GM23338 (cell line): ENCODE results near the gene LNPEP. TPM values are rescaled to one million over a fixed set of nuclear protein-coding genes. Genes with fewer than 3 reads are reported as not detected.
A peak's percentile ranks its signal among the peaks of the same experiment; 100 is the strongest.

Source experiments
- ATAC-seq: fragments of 200-7000 bp; cut with Tn5 transposase; 3 replicates; pipeline ENCODE4 v1.9.1; 2020
- DNase-seq: peaks from one replicate; pipeline ENCODE4 v3.0.0-alpha.2; 2015; ENCODE audit warnings: low spot score
- H2AFZ ChIP-seq: fragments of 200-600 bp; sonication (generic); 2 replicates; pipeline ENCODE4 v1.8.0; 2016; ENCODE audit warnings: antibody characterized with exemption, mild to moderate bottlenecking, moderate library complexity
- H3F3A ChIP-seq: fragments of 200-600 bp; sonication (generic); replicated peaks from 2 replicates; pipeline ENCODE4 v1.8.0; 2017; ENCODE audit warnings: antibody characterized with exemption, mixed run types, low read depth
- H3K27ac ChIP-seq: fragments of 200-600 bp; sonication (generic); 2 replicates; pipeline ENCODE4 v1.6.1; 2016; ENCODE audit warnings: low read depth
- H3K27me3 ChIP-seq: fragments of 200-600 bp; sonication (generic); 2 replicates; pipeline ENCODE4 v1.8.0; 2016; ENCODE audit warnings: mild to moderate bottlenecking, mixed run types, moderate library complexity; ENCODE audit not compliant: insufficient read depth
- H3K36me3 ChIP-seq: fragments of 200-600 bp; sonication (generic); 2 replicates; pipeline ENCODE4 v1.8.0; 2016; ENCODE audit warnings: mild to moderate bottlenecking; ENCODE audit not compliant: insufficient read depth
- H3K4me1 ChIP-seq: fragments of 200-600 bp; sonication (generic); 2 replicates; pipeline ENCODE4 v1.8.0; 2016; ENCODE audit warnings: mild to moderate bottlenecking, moderate library complexity; ENCODE audit not compliant: insufficient read depth
- H3K4me2 ChIP-seq: fragments of 200-600 bp; sonication (generic); 2 replicates; pipeline ENCODE4 v1.7.1; 2017; ENCODE audit warnings: mixed run types
- H3K4me3 ChIP-seq: fragments of 200-600 bp; sonication (generic); 2 replicates; pipeline ENCODE4 v1.6.1; 2016; ENCODE audit warnings: mixed run types
- H3K79me2 ChIP-seq: fragments of 200-600 bp; sonication (generic); replicated peaks from 2 replicates; pipeline ENCODE4 v1.8.0; 2017; ENCODE audit warnings: mild to moderate bottlenecking; ENCODE audit not compliant: insufficient read depth
- H3K9me2 ChIP-seq: fragments of 200-600 bp; sonication (generic); 2 replicates; pipeline ENCODE4 v1.8.0; 2017; ENCODE audit not compliant: insufficient read depth
- H4K20me1 ChIP-seq: fragments of 200-600 bp; sonication (generic); replicated peaks from 2 replicates; pipeline ENCODE4 v1.8.0; 2017; ENCODE audit warnings: mild to moderate bottlenecking; ENCODE audit not compliant: insufficient read depth
- H3K27ac Mint-ChIP-seq: 2 replicates; pipeline ENCODE4 v1.8.0; 2020; ENCODE audit warnings: inconsistent platforms, mild to moderate bottlenecking, moderate library complexity, mixed read lengths
- H3K27me3 Mint-ChIP-seq: 3 replicates; pipeline ENCODE4 v1.8.0; 2022; ENCODE audit warnings: low read depth, mild to moderate bottlenecking, moderate library complexity, mixed read lengths, inconsistent platforms; ENCODE audit not compliant: insufficient read depth, poor library complexity
- H3K36me3 Mint-ChIP-seq: 3 replicates; pipeline ENCODE4 v1.8.0; 2021; ENCODE audit warnings: low read depth, mild to moderate bottlenecking, inconsistent platforms, moderate library complexity, mixed read lengths
- H3K4me1 Mint-ChIP-seq: 3 replicates; pipeline ENCODE4 v1.8.0; 2020; ENCODE audit warnings: mild to moderate bottlenecking, inconsistent platforms, mixed read lengths
- H3K4me3 Mint-ChIP-seq: 3 replicates; pipeline ENCODE4 v1.8.0; 2021; ENCODE audit warnings: moderate library complexity, mild to moderate bottlenecking, inconsistent platforms, mixed read lengths
- H3K9me3 Mint-ChIP-seq: 3 replicates; pipeline ENCODE4 v1.8.0; 2020; ENCODE audit warnings: moderate library complexity, mild to moderate bottlenecking, inconsistent platforms, mixed read lengths
- CREB1 ChIP-seq: fragments of 250-450 bp; sonication (Bioruptor Pico); IDR thresholded peaks from 2 replicates; pipeline ENCODE4 v1.5.0; 2020; ENCODE audit warnings: low read depth, mild to moderate bottlenecking, moderate library complexity
- ETS1 ChIP-seq: IDR thresholded peaks from 2 replicates; pipeline ENCODE4 v1.6.1; 2016; ENCODE audit warnings: antibody characterized with exemption
- EZH2 ChIP-seq: fragments of 200-600 bp; sonication (generic); IDR thresholded peaks from one replicate; pipeline ENCODE4 v1.8.0; 2017; ENCODE audit warnings: antibody characterized with exemption, mild to moderate bottlenecking, low read depth; ENCODE audit not compliant: unreplicated experiment
- EZH2phosphoT487 ChIP-seq: fragments of 200-600 bp; sonication (generic); IDR thresholded peaks from one replicate; pipeline ENCODE4 v1.8.1; 2018; ENCODE audit warnings: antibody characterized with exemption; ENCODE audit not compliant: unreplicated experiment
- JUNB ChIP-seq: IDR thresholded peaks from one replicate; pipeline ENCODE4 v1.6.1; 2016; ENCODE audit warnings: antibody characterized with exemption; ENCODE audit not compliant: unreplicated experiment
- NANOG ChIP-seq: IDR thresholded peaks from 2 replicates; pipeline ENCODE4 v1.6.1; 2016; ENCODE audit warnings: antibody characterized with exemption, borderline replicate concordance
- POLR2AphosphoS5 ChIP-seq: IDR thresholded peaks from 2 replicates; pipeline ENCODE4 v1.6.1; 2016; ENCODE audit warnings: antibody characterized with exemption, low read depth
- STAT1 ChIP-seq: IDR thresholded peaks from one replicate; pipeline ENCODE4 v1.6.1; 2016; ENCODE audit warnings: antibody characterized with exemption; ENCODE audit not compliant: unreplicated experiment
- ZNF114 ChIP-seq: fragments of 250-450 bp; sonication (Bioruptor Pico); IDR thresholded peaks from 2 replicates; pipeline ENCODE4 v1.5.0; 2020; ENCODE audit warnings: mild to moderate bottlenecking, moderate library complexity
- ZNF331 ChIP-seq: fragments of 250-450 bp; sonication (Bioruptor Pico); IDR thresholded peaks from 2 replicates; pipeline ENCODE4 v1.5.0; 2020; ENCODE audit warnings: low read depth, mild to moderate bottlenecking, moderate library complexity
- polyA plus RNA-seq: library from polyadenylated mRNA; unstranded; fragments of >200 nt; fragmentation: Nextera tagmentation; extraction: Ambion mirVana; gene quantifications from 2 replicates; pipeline ENCODE4 v1.2.1, GENCODE V29; 2016
- total RNA-seq: library from RNA; depleted of rRNA; stranded (reverse); fragments of >200 nt; shearing (Covaris generic); gene quantifications from 2 replicates; pipeline ENCODE4 v1.2.3, GENCODE V29; 2014
- TF ChIP-seq, protein P1 (sequence below), 2 experiments: fragments of 200-600 bp in 1 of 2; sonication (generic) in 1 of 2; conservative IDR thresholded peaks; 2 replicates each; pipeline versions ENCODE4 v1.5.1 to v1.6.1; 2016 to 2017; ENCODE audit warnings: antibody characterized with exemption in 2 of 2, low read depth in 2 of 2, mild to moderate bottlenecking in 2 of 2, moderate library complexity in 1 of 2
- TF ChIP-seq, protein P2 (sequence below): IDR thresholded peaks from one replicate; pipeline ENCODE4 v1.6.1; 2018; ENCODE audit warnings: antibody characterized with exemption; ENCODE audit not compliant: unreplicated experiment
- TF ChIP-seq, protein P3 (sequence below): fragments of 250-450 bp; sonication (Bioruptor Pico); IDR thresholded peaks from 2 replicates; pipeline ENCODE4 v1.5.0; 2020; ENCODE audit warnings: mild to moderate bottlenecking, moderate library complexity

Gene LNPEP
- total and polyA plus RNA-seq, 2 experiments from 2014 or later = 1.2 to 8.3 TPM

DNA sequence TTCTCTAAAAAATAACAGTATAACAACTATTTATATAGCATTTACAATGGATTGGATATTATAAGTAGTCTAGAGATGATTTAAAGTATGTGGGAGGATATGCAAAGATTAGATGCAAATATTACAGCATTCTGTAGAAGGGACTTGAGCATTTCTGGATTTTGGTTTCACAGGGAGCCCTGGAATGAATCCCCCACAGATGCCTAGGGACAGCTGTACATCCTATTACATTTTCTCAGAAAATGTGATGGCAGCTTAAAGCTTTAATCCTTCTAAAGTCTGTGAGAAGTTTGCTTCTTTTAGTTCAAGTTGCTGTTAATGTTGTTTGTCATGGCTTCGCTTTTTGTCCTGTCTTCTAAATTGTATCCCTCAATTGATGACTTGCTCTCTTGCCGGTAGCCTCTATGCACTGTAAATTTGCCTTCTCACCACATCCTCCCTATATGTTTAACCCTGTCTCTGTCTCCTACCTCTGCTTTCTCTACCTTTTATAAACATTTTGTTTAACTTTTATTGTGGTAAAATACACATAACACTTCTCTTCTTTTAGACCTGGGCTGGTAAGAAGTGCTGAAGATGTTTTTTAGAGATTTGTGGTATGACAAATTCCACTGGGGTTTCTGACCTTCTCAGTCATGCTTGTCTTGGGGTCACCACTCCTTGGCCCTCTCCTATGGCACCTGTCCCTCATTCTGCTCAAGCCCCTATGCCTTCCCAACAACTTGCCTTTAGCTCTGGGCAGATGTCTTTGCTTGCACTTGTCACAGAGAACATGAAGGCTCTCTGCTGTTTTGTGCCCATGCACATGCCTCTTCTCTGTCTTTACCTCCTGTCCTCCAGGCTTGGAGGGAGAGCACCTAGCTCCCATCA lies 37.9 kb downstream of the LNPEP start:
- Mint-ChIP-seq H3K9me3 (no peaks in the 10 kb centered on the region), H3K27ac (peak overlapping the region; percentile 8; the same call in 1 of the 2 replicates), H3K27me3 (no peaks in the 10 kb centered on the region)

More for the DNA sequence above, 37.9 kb downstream of the LNPEP start:
- Histone ChIP-seq H3K4me1 (no peaks in the 10 kb centered on the region), H3K9me2 (no peaks in the 10 kb centered on the region), H3K4me2 (no peak overlapping the region), H3K27me3 (no peaks in the 10 kb centered on the region), H4K20me1 (no peaks in the 10 kb centered on the region; the same call in 1 of the 2 replicates), H3F3A (no peaks in the 10 kb centered on the region), H3K4me3 (no peak overlapping the region), H3K36me3 (no peaks in the 10 kb centered on the region), H3K79me2 (no peaks in the 10 kb centered on the region), H2AFZ (no peak overlapping the region), H3K27ac (no peak overlapping the region)
- TF ChIP-seq ETS1 (no peak), EZH2phosphoT487 (no peak), JUNB (no peak), CREB1 (CRISPR knock-in tag) (no peak), STAT1 (no peak), ZNF114 (CRISPR knock-in tag) (no peak), ZNF331 (CRISPR knock-in tag) (no peak), POLR2AphosphoS5 (no peak), NANOG (no peak), EZH2 (no peak)
- TF ChIP-seq, protein P1, sequence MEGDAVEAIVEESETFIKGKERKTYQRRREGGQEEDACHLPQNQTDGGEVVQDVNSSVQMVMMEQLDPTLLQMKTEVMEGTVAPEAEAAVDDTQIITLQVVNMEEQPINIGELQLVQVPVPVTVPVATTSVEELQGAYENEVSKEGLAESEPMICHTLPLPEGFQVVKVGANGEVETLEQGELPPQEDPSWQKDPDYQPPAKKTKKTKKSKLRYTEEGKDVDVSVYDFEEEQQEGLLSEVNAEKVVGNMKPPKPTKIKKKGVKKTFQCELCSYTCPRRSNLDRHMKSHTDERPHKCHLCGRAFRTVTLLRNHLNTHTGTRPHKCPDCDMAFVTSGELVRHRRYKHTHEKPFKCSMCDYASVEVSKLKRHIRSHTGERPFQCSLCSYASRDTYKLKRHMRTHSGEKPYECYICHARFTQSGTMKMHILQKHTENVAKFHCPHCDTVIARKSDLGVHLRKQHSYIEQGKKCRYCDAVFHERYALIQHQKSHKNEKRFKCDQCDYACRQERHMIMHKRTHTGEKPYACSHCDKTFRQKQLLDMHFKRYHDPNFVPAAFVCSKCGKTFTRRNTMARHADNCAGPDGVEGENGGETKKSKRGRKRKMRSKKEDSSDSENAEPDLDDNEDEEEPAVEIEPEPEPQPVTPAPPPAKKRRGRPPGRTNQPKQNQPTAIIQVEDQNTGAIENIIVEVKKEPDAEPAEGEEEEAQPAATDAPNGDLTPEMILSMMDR (conservative IDR thresholded peaks at IDR 0.05; ENCODE audit: low read depth in 2 of 2) = no peak
- TF ChIP-seq, protein P2, sequence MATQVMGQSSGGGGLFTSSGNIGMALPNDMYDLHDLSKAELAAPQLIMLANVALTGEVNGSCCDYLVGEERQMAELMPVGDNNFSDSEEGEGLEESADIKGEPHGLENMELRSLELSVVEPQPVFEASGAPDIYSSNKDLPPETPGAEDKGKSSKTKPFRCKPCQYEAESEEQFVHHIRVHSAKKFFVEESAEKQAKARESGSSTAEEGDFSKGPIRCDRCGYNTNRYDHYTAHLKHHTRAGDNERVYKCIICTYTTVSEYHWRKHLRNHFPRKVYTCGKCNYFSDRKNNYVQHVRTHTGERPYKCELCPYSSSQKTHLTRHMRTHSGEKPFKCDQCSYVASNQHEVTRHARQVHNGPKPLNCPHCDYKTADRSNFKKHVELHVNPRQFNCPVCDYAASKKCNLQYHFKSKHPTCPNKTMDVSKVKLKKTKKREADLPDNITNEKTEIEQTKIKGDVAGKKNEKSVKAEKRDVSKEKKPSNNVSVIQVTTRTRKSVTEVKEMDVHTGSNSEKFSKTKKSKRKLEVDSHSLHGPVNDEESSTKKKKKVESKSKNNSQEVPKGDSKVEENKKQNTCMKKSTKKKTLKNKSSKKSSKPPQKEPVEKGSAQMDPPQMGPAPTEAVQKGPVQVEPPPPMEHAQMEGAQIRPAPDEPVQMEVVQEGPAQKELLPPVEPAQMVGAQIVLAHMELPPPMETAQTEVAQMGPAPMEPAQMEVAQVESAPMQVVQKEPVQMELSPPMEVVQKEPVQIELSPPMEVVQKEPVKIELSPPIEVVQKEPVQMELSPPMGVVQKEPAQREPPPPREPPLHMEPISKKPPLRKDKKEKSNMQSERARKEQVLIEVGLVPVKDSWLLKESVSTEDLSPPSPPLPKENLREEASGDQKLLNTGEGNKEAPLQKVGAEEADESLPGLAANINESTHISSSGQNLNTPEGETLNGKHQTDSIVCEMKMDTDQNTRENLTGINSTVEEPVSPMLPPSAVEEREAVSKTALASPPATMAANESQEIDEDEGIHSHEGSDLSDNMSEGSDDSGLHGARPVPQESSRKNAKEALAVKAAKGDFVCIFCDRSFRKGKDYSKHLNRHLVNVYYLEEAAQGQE = no peak
- TF ChIP-seq, protein P3, sequence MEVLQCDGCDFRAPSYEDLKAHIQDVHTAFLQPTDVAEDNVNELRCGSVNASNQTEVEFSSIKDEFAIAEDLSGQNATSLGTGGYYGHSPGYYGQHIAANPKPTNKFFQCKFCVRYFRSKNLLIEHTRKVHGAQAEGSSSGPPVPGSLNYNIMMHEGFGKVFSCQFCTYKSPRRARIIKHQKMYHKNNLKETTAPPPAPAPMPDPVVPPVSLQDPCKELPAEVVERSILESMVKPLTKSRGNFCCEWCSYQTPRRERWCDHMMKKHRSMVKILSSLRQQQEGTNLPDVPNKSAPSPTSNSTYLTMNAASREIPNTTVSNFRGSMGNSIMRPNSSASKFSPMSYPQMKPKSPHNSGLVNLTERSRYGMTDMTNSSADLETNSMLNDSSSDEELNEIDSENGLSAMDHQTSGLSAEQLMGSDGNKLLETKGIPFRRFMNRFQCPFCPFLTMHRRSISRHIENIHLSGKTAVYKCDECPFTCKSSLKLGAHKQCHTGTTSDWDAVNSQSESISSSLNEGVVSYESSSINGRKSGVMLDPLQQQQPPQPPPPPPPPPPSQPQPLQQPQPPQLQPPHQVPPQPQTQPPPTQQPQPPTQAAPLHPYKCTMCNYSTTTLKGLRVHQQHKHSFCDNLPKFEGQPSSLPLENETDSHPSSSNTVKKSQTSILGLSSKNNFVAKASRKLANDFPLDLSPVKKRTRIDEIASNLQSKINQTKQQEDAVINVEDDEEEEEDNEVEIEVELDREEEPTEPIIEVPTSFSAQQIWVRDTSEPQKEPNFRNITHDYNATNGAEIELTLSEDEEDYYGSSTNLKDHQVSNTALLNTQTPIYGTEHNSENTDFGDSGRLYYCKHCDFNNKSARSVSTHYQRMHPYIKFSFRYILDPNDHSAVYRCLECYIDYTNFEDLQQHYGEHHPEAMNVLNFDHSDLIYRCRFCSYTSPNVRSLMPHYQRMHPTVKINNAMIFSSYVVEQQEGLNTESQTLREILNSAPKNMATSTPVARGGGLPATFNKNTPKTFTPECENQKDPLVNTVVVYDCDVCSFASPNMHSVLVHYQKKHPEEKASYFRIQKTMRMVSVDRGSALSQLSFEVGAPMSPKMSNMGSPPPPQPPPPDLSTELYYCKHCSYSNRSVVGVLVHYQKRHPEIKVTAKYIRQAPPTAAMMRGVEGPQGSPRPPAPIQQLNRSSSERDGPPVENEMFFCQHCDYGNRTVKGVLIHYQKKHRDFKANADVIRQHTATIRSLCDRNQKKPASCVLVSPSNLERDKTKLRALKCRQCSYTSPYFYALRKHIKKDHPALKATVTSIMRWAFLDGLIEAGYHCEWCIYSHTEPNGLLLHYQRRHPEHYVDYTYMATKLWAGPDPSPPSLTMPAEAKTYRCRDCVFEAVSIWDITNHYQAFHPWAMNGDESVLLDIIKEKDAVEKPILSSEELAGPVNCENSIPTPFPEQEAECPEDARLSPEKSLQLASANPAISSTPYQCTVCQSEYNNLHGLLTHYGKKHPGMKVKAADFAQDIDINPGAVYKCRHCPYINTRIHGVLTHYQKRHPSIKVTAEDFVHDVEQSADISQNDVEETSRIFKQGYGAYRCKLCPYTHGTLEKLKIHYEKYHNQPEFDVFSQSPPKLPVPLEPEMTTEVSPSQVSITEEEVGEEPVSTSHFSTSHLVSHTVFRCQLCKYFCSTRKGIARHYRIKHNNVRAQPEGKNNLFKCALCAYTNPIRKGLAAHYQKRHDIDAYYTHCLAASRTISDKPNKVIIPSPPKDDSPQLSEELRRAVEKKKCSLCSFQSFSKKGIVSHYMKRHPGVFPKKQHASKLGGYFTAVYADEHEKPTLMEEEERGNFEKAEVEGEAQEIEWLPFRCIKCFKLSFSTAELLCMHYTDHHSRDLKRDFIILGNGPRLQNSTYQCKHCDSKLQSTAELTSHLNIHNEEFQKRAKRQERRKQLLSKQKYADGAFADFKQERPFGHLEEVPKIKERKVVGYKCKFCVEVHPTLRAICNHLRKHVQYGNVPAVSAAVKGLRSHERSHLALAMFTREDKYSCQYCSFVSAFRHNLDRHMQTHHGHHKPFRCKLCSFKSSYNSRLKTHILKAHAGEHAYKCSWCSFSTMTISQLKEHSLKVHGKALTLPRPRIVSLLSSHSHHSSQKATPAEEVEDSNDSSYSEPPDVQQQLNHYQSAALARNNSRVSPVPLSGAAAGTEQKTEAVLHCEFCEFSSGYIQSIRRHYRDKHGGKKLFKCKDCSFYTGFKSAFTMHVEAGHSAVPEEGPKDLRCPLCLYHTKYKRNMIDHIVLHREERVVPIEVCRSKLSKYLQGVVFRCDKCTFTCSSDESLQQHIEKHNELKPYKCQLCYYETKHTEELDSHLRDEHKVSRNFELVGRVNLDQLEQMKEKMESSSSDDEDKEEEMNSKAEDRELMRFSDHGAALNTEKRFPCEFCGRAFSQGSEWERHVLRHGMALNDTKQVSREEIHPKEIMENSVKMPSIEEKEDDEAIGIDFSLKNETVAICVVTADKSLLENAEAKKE = no peak
- no peak for DNase-seq
- no peak overlapping the region for H3K4me3 Mint-ChIP-seq
- H3K36me3 Mint-ChIP-seq = no peaks in the 10 kb centered on the region
- H3K4me1 Mint-ChIP-seq = peaks cover 7% of the 10 kb centered on the region
- ATAC-seq = no peak
